ENCODE measurements around the gene DOK5. TPM values are rescaled to one million over a fixed set of nuclear protein-coding genes. Genes with fewer than 3 reads are reported as not detected.

The DOK5 gene
- polyA plus RNA-seq, 1 of the 3 experiments (the other 2 are of a cell fraction): 12.4 TPM

DNA sequence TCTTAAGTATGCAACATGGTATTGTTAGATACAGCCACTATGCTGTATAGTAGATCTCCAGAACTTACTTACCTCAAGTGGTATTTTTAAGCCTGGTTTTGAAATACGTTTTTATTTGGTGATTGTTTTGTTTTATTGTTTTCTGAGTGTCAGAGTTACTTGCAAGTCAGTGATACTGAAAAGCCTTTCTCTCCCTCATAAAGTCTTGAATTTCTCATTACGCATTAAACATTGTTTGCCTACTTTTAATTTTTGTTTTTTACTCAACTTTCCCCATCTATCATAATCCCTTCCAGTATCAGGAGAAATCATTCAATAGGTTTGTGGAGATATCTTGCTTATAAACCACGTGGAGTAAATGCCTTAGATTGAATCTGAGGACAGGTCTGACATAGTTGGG lies 214.9 kb downstream of the DOK5 start:
- DNase-seq: no peak
- TF ChIP-seq, protein P1, sequence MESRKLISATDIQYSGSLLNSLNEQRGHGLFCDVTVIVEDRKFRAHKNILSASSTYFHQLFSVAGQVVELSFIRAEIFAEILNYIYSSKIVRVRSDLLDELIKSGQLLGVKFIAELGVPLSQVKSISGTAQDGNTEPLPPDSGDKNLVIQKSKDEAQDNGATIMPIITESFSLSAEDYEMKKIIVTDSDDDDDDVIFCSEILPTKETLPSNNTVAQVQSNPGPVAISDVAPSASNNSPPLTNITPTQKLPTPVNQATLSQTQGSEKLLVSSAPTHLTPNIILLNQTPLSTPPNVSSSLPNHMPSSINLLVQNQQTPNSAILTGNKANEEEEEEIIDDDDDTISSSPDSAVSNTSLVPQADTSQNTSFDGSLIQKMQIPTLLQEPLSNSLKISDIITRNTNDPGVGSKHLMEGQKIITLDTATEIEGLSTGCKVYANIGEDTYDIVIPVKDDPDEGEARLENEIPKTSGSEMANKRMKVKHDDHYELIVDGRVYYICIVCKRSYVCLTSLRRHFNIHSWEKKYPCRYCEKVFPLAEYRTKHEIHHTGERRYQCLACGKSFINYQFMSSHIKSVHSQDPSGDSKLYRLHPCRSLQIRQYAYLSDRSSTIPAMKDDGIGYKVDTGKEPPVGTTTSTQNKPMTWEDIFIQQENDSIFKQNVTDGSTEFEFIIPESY (IDR thresholded peaks at IDR 0.05; ENCODE audit: borderline replicate concordance, low read depth): no peak
- TF ChIP-seq RAD21 (IDR thresholded peaks at IDR 0.05; ENCODE audit: low read length) (no peak), RFX5 (IDR thresholded peaks at IDR 0.05; ENCODE audit: low read length) (no peak), EZH2phosphoT487 (IDR thresholded peaks at IDR 0.05; ENCODE audit: borderline replicate concordance, low read depth) (no peak), TEAD4 (IDR thresholded peaks at IDR 0.05; ENCODE audit: borderline replicate concordance, insufficient read depth) (no peak), TCF12 (IDR thresholded peaks at IDR 0.05) (no peak), POLR2AphosphoS5 (IDR thresholded peaks at IDR 0.05; ENCODE audit: low read depth, low read length) (no peak), ELF1 (IDR thresholded peaks at IDR 0.05) (no peak), FOXJ3 (CRISPR knock-in tag; IDR thresholded peaks at IDR 0.05) (no peak), JUND (IDR thresholded peaks at IDR 0.05) (no peak), RCOR1 (IDR thresholded peaks at IDR 0.05; ENCODE audit: low read length) (no peak), GABPA (IDR thresholded peaks at IDR 0.05; ENCODE audit: low read depth) (no peak), NFIC (IDR thresholded peaks at IDR 0.05; ENCODE audit: borderline replicate concordance) (no peak), CHD2 (IDR thresholded peaks at IDR 0.05; ENCODE audit: low read length, partially characterized antibody) (no peak), SIN3A (IDR thresholded peaks at IDR 0.05; ENCODE audit: borderline replicate concordance, low read depth, low read length) (no peak)
- TF ChIP-seq, protein P2, sequence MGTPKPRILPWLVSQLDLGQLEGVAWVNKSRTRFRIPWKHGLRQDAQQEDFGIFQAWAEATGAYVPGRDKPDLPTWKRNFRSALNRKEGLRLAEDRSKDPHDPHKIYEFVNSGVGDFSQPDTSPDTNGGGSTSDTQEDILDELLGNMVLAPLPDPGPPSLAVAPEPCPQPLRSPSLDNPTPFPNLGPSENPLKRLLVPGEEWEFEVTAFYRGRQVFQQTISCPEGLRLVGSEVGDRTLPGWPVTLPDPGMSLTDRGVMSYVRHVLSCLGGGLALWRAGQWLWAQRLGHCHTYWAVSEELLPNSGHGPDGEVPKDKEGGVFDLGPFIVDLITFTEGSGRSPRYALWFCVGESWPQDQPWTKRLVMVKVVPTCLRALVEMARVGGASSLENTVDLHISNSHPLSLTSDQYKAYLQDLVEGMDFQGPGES (IDR thresholded peaks at IDR 0.05; ENCODE audit: low read depth, low read length): no peak
- TF ChIP-seq, protein P3, sequence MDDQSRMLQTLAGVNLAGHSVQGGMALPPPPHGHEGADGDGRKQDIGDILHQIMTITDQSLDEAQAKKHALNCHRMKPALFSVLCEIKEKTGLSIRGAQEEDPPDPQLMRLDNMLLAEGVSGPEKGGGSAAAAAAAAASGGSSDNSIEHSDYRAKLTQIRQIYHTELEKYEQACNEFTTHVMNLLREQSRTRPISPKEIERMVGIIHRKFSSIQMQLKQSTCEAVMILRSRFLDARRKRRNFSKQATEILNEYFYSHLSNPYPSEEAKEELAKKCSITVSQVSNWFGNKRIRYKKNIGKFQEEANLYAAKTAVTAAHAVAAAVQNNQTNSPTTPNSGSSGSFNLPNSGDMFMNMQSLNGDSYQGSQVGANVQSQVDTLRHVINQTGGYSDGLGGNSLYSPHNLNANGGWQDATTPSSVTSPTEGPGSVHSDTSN (IDR thresholded peaks at IDR 0.05): no peak

More for the DNA sequence above, 214.9 kb downstream of the DOK5 start:
- no peaks in the 10 kb centered on the region for H3K9me2 ChIP-seq
- no peak overlapping the region for H2AFZ ChIP-seq (ENCODE audit: low read depth)
- H3K79me2 ChIP-seq (ENCODE audit: insufficient read depth): no peaks in the 10 kb centered on the region
- no peak overlapping the region for H3K4me3 ChIP-seq (ENCODE audit: low read depth in 2 of 2, low read length in 1 of 2)
- ChIA-PET POLR2A (no interaction called here), CTCF (no interaction called here)
- no peaks in the 10 kb centered on the region for H3K27me3 ChIP-seq (ENCODE audit: insufficient read depth)
- H3K4me1 ChIP-seq (ENCODE audit: control insufficient read depth in 1 of 2, insufficient read depth in 2 of 2, low read depth in 1 of 2, low read length in 1 of 2): peaks cover 0 to 10% of the 10 kb centered on the region in 2 experiments; a peak in 1 of 4 replicates
- H3F3A ChIP-seq (replicated peaks; ENCODE audit: insufficient read depth): no peaks in the 10 kb centered on the region
- H3K27ac ChIP-seq (ENCODE audit: low read depth in 2 of 2, low read length in 1 of 2): no peak overlapping the region
- 30% methylated on average over 3 of the region's 3 CpGs for WGBS (ENCODE audit: low lambda C conversion rate)
- no peaks in the 10 kb centered on the region for H4K20me1 ChIP-seq (ENCODE audit: insufficient read depth)
- no peaks in the 10 kb centered on the region for H3K9me3 ChIP-seq
- no peaks in the 10 kb centered on the region for H3K36me3 ChIP-seq (replicated peaks in 1 of 2; ENCODE audit: control insufficient read depth in 1 of 2, insufficient read depth in 2 of 2, low read length in 1 of 2)
- no peak overlapping the region for H3K4me2 ChIP-seq
- no peak overlapping the region for H3K9ac ChIP-seq
